Calu3 (cell line): ENCODE data around the gene HPSE2. TPM values are rescaled to one million over a fixed set of nuclear protein-coding genes. Genes with fewer than 3 reads are reported as not detected.

Source experiments
- BruUV-seq: library from RNA; stranded (reverse); fragments of 400-500 nt; replicated peaks from 2 replicates; lab custom pipeline; 2021; lab: Mats Ljungman, UMichigan
- CTCF ChIA-PET: fragments of 300-600 bp; sonication (Branson Sonifier 250); formaldehyde crosslinking; loops from one replicate; lab custom pipeline; 2022; ENCODE audit warnings: antibody characterized with exemption; lab: Charles Lee
- DNase-seq: peaks from one replicate; pipeline ENCODE4 v3.0.0; 2022
- H3K27ac Mint-ChIP-seq: one replicate; pipeline ENCODE4 v1.8.0; 2022; ENCODE audit warnings: mixed read lengths; ENCODE audit not compliant: unreplicated experiment
- H3K27me3 Mint-ChIP-seq: one replicate; pipeline ENCODE4 v1.8.0; 2022; ENCODE audit warnings: mixed read lengths; ENCODE audit not compliant: unreplicated experiment
- H3K36me3 Mint-ChIP-seq: one replicate; pipeline ENCODE4 v1.8.0; 2022; ENCODE audit warnings: mild to moderate bottlenecking, moderate library complexity, mixed read lengths; ENCODE audit not compliant: insufficient read depth, unreplicated experiment
- H3K4me1 Mint-ChIP-seq: one replicate; pipeline ENCODE4 v1.8.0; 2022; ENCODE audit warnings: mild to moderate bottlenecking, low read depth, mixed read lengths; ENCODE audit not compliant: unreplicated experiment
- H3K4me3 Mint-ChIP-seq: one replicate; pipeline ENCODE4 v1.8.0; 2022; ENCODE audit warnings: mild to moderate bottlenecking, low read depth, moderate library complexity, mixed read lengths; ENCODE audit not compliant: unreplicated experiment
- H3K9me3 Mint-ChIP-seq: one replicate; pipeline ENCODE4 v1.8.0; 2022; ENCODE audit warnings: low read depth, mixed read lengths; ENCODE audit not compliant: unreplicated experiment
- CTCF ChIP-seq: fragments of 200-600 bp; IDR thresholded peaks from one replicate; pipeline ENCODE4 v1.8.0; 2022; ENCODE audit warnings: antibody characterized with exemption; ENCODE audit not compliant: unreplicated experiment
- intact Hi-C: fragments of 100-400 bp; cut with micrococcal nuclease; formaldehyde crosslinking; loops from one replicate; pipeline ENCODE4 v1.10.0; 2022; ENCODE audit not compliant: unreplicated experiment
- total RNA-seq: library from RNA; stranded (reverse); gene quantifications from 2 replicates; pipeline ENCODE4 v1.2.3, GENCODE V29; 2022

The HPSE2 gene
- total RNA-seq, 1 experiment from 2014 or later = not detected

GRCh38 chr10:99085358-99085757 is 150.3 kb downstream of the HPSE2 start:
- H3K36me3 Mint-ChIP-seq = no peaks in the 10 kb centered on the region
- no peak overlapping the region for H3K4me3 Mint-ChIP-seq
- no peaks in the 10 kb centered on the region for H3K27me3 Mint-ChIP-seq
- no peak overlapping the region for H3K27ac Mint-ChIP-seq
- BruUV-seq = no TSS peak
- CTCF ChIA-PET = no interaction called here
- H3K9me3 Mint-ChIP-seq = peaks cover 5% of the 10 kb centered on the region
- intact Hi-C loops = no loop called here
- no peak for TF ChIP-seq CTCF
- DNase-seq = no peak
- H3K4me1 Mint-ChIP-seq = no peaks in the 10 kb centered on the region

- Mint-ChIP-seq H3K27me3 (no peaks in the 10 kb centered on the region), H3K27ac (no peak overlapping the region), H3K4me3 (no peak overlapping the region), H3K4me1 (no peaks in the 10 kb centered on the region), H3K36me3 (no peaks in the 10 kb centered on the region), H3K9me3 (peaks cover 5% of the 10 kb centered on the region)
- CTCF ChIA-PET = no interaction called here
- TF ChIP-seq CTCF = no peak
- no TSS peak for BruUV-seq
- intact Hi-C loops = no loop called here
- no peak for DNase-seq
These were observed 151.5 kb downstream of the HPSE2 start for GRCh38 chr10:99084161-99084560.

GRCh38 chr10:99080275-99080945 is 155.2 kb downstream of the HPSE2 start:
- no peak for DNase-seq
- TF ChIP-seq CTCF = no peak
- no peak overlapping the region for H3K27ac Mint-ChIP-seq
- intact Hi-C loops = no loop called here
- no peak overlapping the region for H3K4me3 Mint-ChIP-seq
- H3K27me3 Mint-ChIP-seq = no peaks in the 10 kb centered on the region
- H3K4me1 Mint-ChIP-seq = no peaks in the 10 kb centered on the region
- no peaks in the 10 kb centered on the region for H3K9me3 Mint-ChIP-seq
- no peaks in the 10 kb centered on the region for H3K36me3 Mint-ChIP-seq
- no TSS peak for BruUV-seq
- CTCF ChIA-PET = no interaction called here

GRCh38 chr10:99062591-99062990 is 173.1 kb downstream of the HPSE2 start:
- peaks cover 3% of the 10 kb centered on the region for H3K9me3 Mint-ChIP-seq
- BruUV-seq = no TSS peak
- CTCF ChIA-PET = no interaction called here
- H3K27ac Mint-ChIP-seq = no peak overlapping the region
- no peak overlapping the region for H3K4me3 Mint-ChIP-seq
- no peak for DNase-seq
- TF ChIP-seq CTCF = no peak
- H3K27me3 Mint-ChIP-seq = no peaks in the 10 kb centered on the region
- H3K36me3 Mint-ChIP-seq = no peaks in the 10 kb centered on the region
- intact Hi-C loops = no loop called here
- H3K4me1 Mint-ChIP-seq = no peaks in the 10 kb centered on the region
